ENCODE measurements around the gene COX5A.

GRCh38 chr15:74893627-74894026, 44.2 kb downstream of the COX5A start:
- TF ChIP-seq POLR2A (IDR thresholded peaks at IDR 0.05) (no peak), CTCF (IDR thresholded peaks at IDR 0.05) (no peak)
